Suprapubic skin (tissue), 4 donors: ENCODE results near the gene GOLGA8A. TPM values are rescaled to one million over a fixed set of nuclear protein-coding genes. Genes with fewer than 3 reads are reported as not detected.

ENCODE experiments used
- DNase-seq, 2 donors: peaks; one replicate each; pipeline ENCODE4 v3.0.0-alpha.2; 2019; ENCODE audit warnings: low spot score in 2 of 2
- H3K27ac ChIP-seq: fragments of 200-600 bp; sonication (generic); one replicate; pipeline ENCODE4 v1.5.1; 2019
- H3K27me3 ChIP-seq: fragments of 200-600 bp; sonication (generic); one replicate; pipeline ENCODE4 v1.5.1; 2019
- H3K36me3 ChIP-seq: fragments of 200-600 bp; sonication (generic); one replicate; pipeline ENCODE4 v1.5.1; 2019
- H3K4me1 ChIP-seq: fragments of 200-600 bp; sonication (generic); one replicate; pipeline ENCODE4 v1.5.1; 2019
- H3K4me3 ChIP-seq: fragments of 200-600 bp; sonication (generic); one replicate; pipeline ENCODE4 v1.5.1; 2019; ENCODE audit warnings: mild to moderate bottlenecking
- H3K9me3 ChIP-seq: fragments of 200-600 bp; sonication (generic); one replicate; pipeline ENCODE4 v1.5.1; 2019
- CTCF ChIP-seq, 2 donors: fragments of 200-600 bp in 1 of 2; fragments of 450-650 bp in 1 of 2; sonication (generic) in 1 of 2; IDR thresholded peaks; one replicate each; pipeline ENCODE4 v1.5.1; 2016 to 2019; ENCODE audit warnings: antibody characterized with exemption in 2 of 2, mild to moderate bottlenecking in 1 of 2, moderate library complexity in 1 of 2
- EP300 ChIP-seq: sonication (generic); formaldehyde crosslinking; IDR thresholded peaks from one replicate; pipeline ENCODE4 v1.6.1; 2017; ENCODE audit warnings: antibody characterized with exemption
- POLR2A ChIP-seq, 2 donors: fragments of 450-650 bp; IDR thresholded peaks; one replicate each; pipeline ENCODE4 v1.6.1; 2017; ENCODE audit warnings: antibody characterized with exemption in 2 of 2, mild to moderate bottlenecking in 2 of 2, moderate library complexity in 2 of 2
- POLR2AphosphoS5 ChIP-seq, 3 donors: sonication (generic); formaldehyde crosslinking; IDR thresholded peaks; one replicate each; pipeline ENCODE4 v1.6.1; 2017; ENCODE audit warnings: antibody characterized with exemption in 3 of 3
- WGBS: methylation state at CpG from one replicate; pipeline ENCODE4 v1.1.5; 2018; 5-methylcytosine and 5-hydroxymethylcytosine counted together
- total RNA-seq, 4 donors: library from RNA; depleted of rRNA; stranded (reverse); fragments of >200 nt; gene quantifications; one replicate each; pipeline ENCODE4 v1.1.0, GENCODE V29; 2016

Gene GOLGA8A
- total RNA-seq, 4 donors from 2014 or later, result 19.5 to 155 (median 55.4) TPM

GRCh38 chr15:34470091-34470490 is 32.5 kb upstream of the GOLGA8A start:
- WGBS, result 82% methylated on average over 3 of the region's 3 CpGs
- TF ChIP-seq CTCF (IDR thresholded peaks at IDR 0.05), result no peak
- no peak for TF ChIP-seq POLR2AphosphoS5 (IDR thresholded peaks at IDR 0.05)
- no peak for TF ChIP-seq EP300
- TF ChIP-seq POLR2A (IDR thresholded peaks at IDR 0.05), result no peak

GRCh38 chr15:34461730-34462129 is 24.1 kb upstream of the GOLGA8A start:
- 83% methylated on average over 1 of the region's 1 CpG for WGBS
- no peaks in the 10 kb centered on the region for H3K4me1 ChIP-seq
- H3K27me3 ChIP-seq, result no peaks in the 10 kb centered on the region
- H3K27ac ChIP-seq, result no peak overlapping the region
- no peak for DNase-seq
- no peak for TF ChIP-seq CTCF (IDR thresholded peaks at IDR 0.05)
- H3K4me3 ChIP-seq, result no peak overlapping the region
- H3K36me3 ChIP-seq, result no peaks in the 10 kb centered on the region
- H3K9me3 ChIP-seq, result no peaks in the 10 kb centered on the region

More at GRCh38 chr15:34470091-34470490, 32.5 kb upstream of the GOLGA8A start:
- H3K4me3 ChIP-seq, result no peak overlapping the region
- H3K27ac ChIP-seq, result no peak overlapping the region
- DNase-seq, result no peak
- H3K27me3 ChIP-seq, result no peaks in the 10 kb centered on the region
- H3K9me3 ChIP-seq, result no peaks in the 10 kb centered on the region
- H3K36me3 ChIP-seq, result no peaks in the 10 kb centered on the region
- no peaks in the 10 kb centered on the region for H3K4me1 ChIP-seq

GRCh38 chr15:34460451-34460850 is 22.8 kb upstream of the GOLGA8A start:
- WGBS, result 90% methylated on average over 1 of the region's 1 CpG
- DNase-seq, result no peak
- TF ChIP-seq POLR2AphosphoS5 (IDR thresholded peaks at IDR 0.05), result no peak
- TF ChIP-seq CTCF (IDR thresholded peaks at IDR 0.05), result no peak
- no peak for TF ChIP-seq EP300
- TF ChIP-seq POLR2A (IDR thresholded peaks at IDR 0.05), result no peak
- Histone ChIP-seq H3K9me3 (no peaks in the 10 kb centered on the region), H3K4me1 (no peaks in the 10 kb centered on the region), H3K27ac (no peak overlapping the region), H3K36me3 (no peaks in the 10 kb centered on the region), H3K4me3 (no peak overlapping the region), H3K27me3 (no peaks in the 10 kb centered on the region)

GRCh38 chr15:34456658-34457057 is 19.1 kb upstream of the GOLGA8A start:
- H3K27ac ChIP-seq, result no peak overlapping the region
- no peaks in the 10 kb centered on the region for H3K27me3 ChIP-seq
- DNase-seq, result no peak
- no peak overlapping the region for H3K4me3 ChIP-seq
- TF ChIP-seq CTCF (IDR thresholded peaks at IDR 0.05) (no peak), POLR2A (IDR thresholded peaks at IDR 0.05) (no peak), POLR2AphosphoS5 (IDR thresholded peaks at IDR 0.05) (no peak), EP300 (no peak)
- no peaks in the 10 kb centered on the region for H3K4me1 ChIP-seq
- no peaks in the 10 kb centered on the region for H3K36me3 ChIP-seq
- H3K9me3 ChIP-seq, result no peaks in the 10 kb centered on the region
- 69% methylated on average over 9 of the region's 9 CpGs for WGBS

- H3K9me3 ChIP-seq, result no peaks in the 10 kb centered on the region
- DNase-seq, result no peak
- no peak for TF ChIP-seq EP300
- no peak overlapping the region for H3K27ac ChIP-seq
- H3K36me3 ChIP-seq, result no peaks in the 10 kb centered on the region
- H3K27me3 ChIP-seq, result peaks cover under 1% of the 10 kb centered on the region
- H3K4me1 ChIP-seq, result no peaks in the 10 kb centered on the region
- H3K4me3 ChIP-seq, result no peak overlapping the region
- 89% methylated on average over 7 of the region's 7 CpGs for WGBS
Measured at GRCh38 chr15:34442891-34443290, 5.3 kb upstream of the GOLGA8A start.

- no peak overlapping the region for H3K4me3 ChIP-seq
- no peak overlapping the region for H3K27ac ChIP-seq
- no peak for TF ChIP-seq EP300
- TF ChIP-seq CTCF (IDR thresholded peaks at IDR 0.05), result no peak
- TF ChIP-seq POLR2AphosphoS5 (IDR thresholded peaks at IDR 0.05), result no peak
- no peak for TF ChIP-seq POLR2A (IDR thresholded peaks at IDR 0.05)
- H3K4me1 ChIP-seq, result peaks cover 17% of the 10 kb centered on the region
- 75% methylated on average over 5 of the region's 5 CpGs for WGBS
- DNase-seq, result no peak
- no peaks in the 10 kb centered on the region for H3K27me3 ChIP-seq
- peaks cover 2% of the 10 kb centered on the region for H3K36me3 ChIP-seq
- H3K9me3 ChIP-seq, result no peaks in the 10 kb centered on the region
Measured at GRCh38 chr15:34439878-34440277, 2.3 kb upstream of the GOLGA8A start.
